GM19397 (cell line): ENCODE data around the gene PDGFD.

Experiments used
- ATAC-seq: cut with Tn5 transposase; IDR thresholded peaks from one replicate; pipeline ENCODE4 v1.9.1; 2021; ENCODE audit warnings: mild to moderate bottlenecking, moderate library complexity; ENCODE audit not compliant: unreplicated experiment

The PDGFD gene

DNA sequence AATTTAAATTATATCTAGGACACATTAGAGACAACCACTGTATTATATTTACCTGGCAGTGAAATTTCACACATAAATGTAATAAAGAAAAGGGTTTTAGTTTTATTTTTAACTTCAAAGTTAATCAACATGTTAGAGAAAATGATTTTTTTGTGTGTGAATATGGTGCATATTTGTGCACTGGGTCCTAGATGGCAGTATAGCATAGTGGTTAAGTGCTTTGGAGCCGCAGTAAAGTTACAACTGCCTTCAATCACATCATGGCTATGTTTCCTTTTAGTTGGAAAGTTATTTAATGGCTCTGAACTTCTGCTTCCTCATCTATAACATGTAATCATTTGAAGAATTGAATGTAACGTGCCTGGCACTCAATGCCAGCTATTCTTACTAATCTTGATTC lies 236.4 kb downstream of the PDGFD start:
- ATAC-seq: no peak

DNA sequence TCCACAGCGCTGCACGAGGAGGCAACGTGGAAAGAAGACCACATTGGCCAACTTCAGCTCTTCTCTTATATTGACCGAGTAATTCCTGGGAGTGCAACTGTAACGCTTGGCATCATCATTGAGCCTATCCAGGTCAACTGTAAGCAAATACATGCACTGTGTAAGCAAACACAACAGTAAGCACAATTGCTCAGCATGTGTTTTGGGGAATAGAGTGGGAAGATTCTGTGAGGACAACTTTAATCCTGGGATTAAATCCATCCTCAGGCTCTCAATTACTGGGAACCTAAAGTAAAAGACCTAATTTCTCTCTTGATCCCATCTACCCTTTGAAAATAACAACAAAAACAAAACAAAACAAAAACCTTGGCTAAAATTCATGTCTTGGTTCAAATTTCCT lies 237.0 kb downstream of the PDGFD start:
- ATAC-seq: no peak

DNA sequence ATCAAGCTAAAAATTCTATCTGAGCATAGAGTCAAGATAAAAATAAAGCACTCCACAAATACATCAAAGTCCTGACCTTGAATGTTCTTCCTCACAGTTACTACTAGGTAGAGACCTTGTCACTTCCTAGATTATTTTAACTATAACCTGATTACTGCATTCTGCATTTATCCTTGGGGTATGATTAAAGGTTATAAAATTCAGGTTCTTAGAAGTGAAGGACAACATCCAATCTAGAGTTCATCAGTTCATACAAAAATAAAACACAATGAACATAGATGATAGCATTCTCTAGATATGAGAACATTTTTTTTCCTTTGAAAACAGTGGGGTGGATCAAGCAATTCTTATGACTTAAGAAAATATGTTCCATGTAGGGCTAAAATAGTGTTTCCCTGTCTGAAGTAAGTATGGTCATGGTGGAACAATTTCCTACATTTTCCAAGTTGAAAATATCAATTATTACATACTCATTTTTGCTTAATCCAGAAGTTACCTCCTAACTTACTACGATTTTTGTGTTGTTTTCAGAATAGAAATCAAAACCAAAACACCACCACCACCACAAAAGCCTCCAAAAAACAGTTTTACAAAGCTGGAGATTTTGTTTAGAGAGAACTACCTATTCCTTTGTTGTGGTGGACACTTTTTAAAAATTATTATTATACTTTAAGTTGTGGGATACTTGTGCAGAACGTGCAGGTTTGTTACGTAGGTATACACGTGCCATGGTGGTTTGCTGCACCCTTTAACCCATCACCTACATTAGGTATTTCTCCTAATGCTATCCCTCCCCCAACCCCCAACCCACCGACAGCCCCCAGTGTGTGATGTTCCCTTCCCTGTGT lies 239.6 kb downstream of the PDGFD start:
- no peak for ATAC-seq

DNA sequence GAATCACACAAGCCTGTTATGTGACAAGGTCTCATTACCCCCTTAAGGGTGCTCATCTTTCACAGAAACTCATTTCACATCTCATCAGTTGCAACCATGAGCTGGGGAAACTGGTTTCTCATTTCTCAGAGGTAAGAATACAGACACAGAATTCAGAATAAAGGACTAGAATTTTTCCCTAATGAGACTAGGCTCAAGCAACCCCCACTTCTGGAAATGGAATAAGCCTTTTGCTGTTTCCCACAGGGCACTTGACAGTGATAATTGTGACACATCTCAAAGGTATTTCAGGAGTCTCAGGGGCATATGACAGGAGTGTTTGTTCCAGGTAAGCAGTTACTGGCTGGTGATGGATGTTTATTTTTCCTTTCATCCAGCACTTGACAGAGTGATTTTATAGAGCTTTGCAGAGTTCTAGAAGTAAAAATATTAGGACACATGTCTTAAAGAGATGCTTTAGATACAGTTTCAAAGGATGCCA lies 240.5 kb downstream of the PDGFD start:
- no peak for ATAC-seq

DNA sequence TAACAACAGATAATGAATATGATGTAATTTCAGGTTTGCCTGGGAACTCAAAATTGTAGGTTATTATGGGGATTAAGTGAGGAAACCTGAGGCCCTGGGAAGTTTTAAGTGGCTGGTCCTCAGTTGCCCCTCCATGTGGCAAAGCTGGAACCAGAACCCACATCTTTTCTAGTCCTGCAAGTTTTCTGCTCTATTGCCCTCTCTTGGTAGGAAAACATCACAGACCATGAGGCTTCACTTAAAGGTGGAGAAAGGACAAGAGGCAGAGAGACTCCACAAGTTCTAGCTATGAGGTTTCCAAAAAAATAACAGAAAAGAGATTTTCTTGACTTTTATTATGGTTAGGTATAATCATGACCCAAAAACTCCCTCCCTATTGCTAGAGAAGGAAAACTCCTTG lies 243.0 kb downstream of the PDGFD start:
- no peak for ATAC-seq

DNA sequence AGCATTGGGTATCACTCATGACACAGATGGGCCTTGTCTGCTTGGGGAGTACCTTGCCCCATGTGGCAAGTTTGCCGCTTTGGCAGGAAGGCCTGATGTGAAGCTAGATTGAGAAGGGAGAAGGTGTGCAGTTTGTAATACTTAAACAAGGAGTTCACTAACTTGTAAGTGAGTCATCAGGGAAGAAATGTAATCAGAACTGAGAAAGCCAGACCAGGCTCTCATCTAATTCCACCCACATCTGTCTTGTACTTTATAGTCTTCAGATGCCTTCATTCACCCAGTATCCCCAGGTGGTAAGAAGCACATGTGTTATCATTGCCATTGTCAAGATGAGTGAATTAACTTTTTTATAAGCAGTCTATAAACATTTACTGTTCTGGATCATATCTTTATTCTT lies 243.5 kb downstream of the PDGFD start:
- ATAC-seq: no peak

DNA sequence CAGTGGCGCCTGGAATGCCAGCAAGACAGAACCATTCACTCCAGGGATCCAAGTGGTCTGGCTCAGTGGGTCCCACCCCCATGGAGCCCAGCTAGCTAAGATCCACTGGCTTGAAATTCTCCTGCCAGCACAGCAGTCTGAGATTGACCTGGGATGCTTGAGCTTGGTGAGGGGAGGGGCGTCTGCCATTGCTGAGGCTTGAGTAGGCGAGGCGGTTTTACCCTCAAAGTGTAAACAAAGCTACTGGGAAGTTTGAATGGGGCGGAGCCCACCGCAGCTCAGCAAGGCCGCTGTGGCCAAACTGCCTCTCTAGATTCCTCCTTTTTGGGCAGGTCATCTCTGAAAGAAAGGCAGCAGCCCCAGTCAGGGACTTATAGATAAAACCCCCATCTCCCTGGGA lies 253.2 kb downstream of the PDGFD start:
- no peak for ATAC-seq

DNA sequence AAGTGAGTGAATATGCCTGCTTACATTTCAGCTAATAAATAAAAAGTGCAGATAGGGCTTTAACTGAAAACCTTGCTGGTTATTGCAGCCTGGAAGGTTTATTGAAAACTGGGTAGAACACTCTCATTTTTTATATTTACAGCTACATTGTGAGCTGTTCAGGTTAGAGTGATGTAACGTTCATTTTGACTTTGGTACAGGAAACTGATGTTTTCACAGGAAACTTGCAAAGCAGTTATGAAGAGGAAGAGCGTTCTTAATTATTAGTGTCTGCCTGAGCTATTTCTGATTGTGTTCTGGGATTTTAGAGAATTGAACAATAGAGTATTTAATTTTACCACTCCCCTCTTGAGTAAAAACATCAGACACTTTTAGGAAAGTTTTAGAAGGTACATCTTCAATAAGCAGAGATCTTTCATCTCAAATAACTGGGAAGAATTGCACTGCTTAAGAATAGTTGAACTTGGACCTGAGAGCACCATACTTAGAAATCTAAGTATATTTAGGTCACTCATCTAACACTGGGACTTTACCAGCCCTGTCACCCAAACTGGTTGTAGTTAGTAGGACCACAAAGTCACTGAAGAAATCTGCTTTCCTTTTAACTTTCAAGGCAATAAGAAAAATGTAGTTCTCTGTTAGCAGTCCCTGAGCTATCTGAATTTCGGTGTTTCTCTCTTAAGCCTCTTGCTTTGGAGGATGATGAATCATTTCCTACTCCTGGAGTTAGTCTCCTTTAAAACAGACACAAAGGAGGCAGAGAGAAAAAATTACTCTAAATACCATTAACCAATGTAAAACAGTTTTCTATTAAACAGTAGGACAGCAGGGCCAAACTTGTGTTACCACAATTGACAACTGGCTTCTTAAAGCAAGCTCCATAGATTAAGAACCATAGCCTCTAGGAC lies 256.1 kb downstream of the PDGFD start:
- no peak for ATAC-seq

DNA sequence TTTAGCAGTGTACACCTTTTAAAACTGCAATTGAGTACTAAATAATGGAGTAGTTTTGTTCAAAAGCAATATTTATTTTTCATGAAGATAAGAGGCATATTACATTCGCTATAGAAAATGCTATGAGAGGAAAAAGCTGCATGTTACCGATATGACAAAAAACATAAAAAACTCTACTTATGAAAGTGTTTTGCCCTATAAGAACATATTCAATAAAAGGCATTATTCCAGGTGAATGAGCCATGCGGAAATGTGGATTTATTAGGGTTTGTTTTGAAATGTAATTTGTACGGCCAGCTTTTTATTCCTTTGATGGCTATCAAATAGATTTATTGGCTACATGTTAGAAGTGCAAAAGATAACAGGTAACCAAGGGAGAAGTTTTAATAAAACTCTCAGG lies 256.8 kb downstream of the PDGFD start:
- ATAC-seq: no peak

DNA sequence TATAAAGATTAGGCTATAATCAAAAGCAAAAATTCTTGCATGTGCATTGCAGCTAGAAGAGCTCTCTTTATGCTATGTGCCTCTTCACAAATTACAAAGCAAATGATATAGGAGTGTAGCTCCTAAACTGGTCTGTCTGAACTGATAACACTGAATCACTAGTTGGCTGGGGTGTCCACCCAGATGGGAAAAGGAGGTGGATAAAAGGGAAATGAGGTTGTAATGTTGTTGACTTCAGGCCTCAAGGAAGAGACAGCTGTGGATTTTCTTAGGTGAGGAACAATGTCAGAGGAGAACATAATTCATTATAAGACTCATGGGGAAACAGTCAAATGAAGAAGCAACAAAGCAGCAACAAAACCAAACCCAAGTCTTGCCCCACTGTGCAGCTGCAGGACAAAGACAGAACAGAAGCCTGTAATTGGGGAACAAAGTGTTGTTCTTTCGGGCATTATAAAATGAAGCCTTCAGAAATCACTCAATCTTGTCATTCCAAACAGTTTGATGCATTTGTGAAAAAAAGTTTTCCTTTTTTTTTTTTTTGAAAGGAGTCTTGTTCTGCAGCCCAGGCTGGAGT lies 257.6 kb downstream of the PDGFD start:
- ATAC-seq: no peak

DNA sequence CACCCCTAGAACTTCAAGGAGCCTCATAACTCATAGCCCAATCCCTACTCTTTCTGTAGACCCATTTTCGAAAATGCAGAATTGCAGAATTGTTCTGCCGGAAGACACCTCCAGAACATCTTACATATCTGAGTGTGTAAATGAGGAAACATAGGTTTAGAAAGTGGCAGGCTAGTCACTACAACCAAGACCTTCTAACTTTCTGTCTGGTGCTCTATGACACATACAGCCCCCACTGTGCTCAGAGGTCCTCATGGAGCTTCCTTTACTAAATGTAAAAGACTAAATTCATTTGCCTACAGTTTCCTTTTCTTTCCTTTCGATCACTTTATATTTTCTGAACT lies 259.7 kb downstream of the PDGFD start:
- ATAC-seq: peak; percentile 82

DNA sequence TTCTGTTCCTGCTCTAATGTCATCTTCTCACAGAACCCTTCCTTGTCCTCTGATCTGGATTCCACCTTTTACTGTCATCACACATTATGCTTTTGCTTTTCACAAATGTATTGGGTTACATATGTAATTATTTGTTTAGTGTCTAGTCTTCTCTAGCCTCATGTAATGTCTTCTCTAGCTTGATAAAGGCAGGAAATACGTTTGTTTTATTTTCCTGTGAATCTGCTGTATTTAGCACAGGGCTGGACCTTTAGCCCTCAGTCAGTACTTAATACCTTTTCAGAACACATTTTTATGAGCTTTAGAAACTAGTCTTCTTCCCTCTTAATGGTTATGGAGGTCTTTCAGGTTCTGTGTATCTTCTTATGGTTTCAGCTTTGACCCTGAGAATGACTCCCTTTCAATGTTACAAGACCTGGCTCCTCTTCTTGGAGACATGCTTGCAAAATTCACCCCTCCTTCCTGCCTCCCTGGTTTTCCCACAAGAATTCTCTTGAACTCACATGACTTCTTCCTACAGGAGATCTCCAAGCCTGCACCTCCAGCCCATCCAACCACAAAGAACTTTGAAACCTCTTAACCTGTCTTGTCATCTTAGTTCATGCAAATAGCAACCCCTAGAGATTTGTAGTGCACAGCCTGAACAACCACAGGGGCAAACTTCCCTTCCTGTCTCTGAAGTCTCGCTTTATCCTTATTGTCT lies 260.2 kb downstream of the PDGFD start:
- ATAC-seq: peak; percentile 85

DNA sequence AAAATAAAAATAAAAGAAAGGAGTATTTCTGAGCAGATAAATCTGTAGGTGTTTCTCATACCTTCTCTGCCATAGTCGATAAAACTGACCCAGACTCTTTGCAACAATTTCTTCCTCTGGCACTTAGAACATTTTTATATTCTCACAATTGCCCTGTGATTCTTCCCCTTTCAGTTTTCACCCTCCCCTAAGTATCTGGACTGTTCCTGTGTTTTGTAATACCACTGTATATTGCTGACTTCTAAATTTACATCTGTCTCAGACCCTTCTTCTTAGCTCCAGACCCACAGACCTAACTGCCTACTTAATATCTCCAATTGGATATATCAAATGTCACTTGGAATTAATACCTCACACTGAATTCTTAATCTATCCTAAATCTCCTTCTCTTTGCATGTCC lies 261.0 kb downstream of the PDGFD start:
- no peak for ATAC-seq

DNA sequence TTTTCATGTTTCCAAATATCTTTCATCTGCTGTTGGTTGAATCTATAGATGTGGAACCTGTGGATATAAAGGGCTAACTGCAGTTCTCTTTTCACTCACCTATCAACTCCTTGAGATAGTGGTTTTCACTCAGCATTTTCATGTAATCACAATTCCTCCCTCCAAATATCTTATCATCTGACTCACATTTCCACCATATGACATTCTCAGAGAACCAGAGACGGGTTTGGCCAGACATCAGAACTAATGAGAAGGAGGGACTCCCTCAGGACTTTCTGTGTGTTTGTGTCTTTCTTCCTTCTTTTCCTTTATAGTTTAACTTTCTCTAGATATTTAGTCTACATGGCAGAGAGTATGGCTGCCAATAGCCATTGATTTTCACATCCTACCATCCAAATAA lies 262.3 kb downstream of the PDGFD start:
- no peak for ATAC-seq

DNA sequence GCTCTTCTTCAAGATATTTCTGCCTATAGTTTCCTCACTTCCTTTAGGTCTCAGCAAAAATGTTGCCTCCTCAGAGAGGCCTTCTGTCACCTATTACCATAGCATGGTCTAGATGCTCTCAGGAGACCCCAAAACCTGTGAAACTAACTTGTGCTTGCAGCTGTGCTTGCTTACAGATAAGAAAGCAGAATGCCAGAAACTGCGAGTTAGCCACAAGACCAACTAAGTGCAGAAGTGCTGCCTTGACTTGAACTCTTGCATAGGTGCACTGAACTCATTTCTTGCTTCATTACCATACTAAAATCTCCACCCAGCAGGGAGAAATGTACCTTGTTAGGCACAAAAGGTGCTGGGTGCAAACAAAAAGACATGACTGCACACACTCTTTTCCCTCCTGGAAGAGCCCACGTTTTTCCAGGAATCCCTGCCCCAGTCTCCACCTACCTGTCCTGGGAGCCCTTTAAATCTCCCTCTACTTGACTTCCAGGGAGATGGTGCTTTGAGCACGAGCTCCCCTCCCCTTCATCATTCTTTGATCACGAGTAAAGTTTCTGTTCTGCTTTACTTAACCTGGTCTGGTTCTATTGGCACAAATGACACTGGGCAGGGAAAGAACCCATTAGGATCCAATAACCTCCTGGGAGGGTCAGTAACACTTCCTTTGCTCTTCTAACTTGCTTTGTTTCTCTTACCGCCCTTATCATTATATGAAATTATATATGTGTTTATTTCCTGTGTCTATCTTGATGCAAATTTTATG lies 265.2 kb downstream of the PDGFD start:
- ATAC-seq: peak; percentile 73

DNA sequence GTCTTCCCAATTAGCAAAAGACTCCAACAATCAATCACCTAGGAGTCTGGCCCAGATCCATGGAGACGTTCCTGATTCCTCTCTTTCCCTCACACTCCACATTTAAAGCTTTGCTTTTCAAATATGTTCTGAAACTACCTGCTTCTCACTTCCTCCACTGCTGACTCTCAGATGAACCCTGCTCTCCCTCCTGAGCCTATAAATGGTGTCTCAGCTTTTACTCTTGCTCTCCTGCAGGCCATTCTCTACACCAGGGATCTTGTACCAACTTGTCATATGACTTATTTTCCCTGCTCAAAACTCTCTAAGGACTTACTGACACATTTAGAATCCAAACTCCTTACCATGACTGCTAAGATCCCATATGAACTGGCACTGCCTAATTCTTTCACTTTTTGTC lies 265.9 kb downstream of the PDGFD start:
- peak; percentile 55 for ATAC-seq

DNA sequence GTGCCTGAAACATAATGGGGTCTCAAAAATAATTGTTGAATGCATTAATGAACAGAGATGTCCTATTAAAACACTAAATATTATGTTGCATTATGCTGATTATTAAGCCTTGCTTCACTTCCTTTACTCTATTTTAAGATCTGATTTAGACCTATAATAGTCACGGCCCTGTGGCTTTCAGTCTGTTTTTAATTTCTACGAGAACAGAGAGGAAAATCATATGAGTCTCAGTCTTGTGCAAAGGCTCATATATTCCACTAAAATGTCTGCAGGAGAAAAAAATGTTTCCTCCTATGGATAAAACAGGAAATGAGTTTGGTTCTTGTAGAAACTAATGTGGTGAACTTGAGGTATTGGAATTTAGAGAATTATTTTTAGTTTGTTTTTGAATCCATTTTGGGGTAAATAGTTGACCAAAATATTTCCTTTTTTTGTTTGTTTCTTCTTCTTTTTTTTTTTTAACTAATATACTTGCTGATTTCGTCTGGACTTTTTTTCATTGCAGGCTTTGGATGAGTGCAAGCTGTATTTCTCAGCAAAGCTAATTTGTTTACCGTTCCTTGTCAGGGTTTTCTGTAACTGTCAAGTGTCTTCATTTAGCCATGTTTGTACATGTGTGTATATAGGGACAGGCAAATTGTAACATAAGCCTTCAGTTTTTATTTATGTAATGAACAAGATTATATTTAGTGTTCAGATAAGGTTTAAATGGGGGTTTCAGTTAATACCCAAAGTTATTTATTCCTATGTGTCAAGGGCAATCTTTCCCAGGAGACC lies 266.6 kb downstream of the PDGFD start:
- no peak for ATAC-seq

DNA sequence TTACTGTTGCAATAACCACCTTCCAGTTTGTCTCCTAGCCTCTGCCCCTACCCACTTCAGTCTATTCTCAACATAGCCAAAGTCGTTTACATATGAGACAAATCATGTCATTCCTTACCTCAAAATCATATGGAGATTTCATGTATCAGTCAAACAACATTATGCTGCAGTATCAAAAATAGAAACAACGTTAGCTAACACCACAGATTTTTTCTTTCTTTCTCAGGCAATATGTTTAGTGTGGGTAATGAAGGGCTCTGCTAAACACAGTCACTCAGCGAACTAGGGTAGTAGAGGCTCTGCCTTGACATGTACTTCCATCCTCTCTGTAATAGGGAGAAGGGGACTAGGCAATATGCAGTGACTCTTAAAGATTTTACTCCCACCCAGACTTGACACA lies 268.8 kb downstream of the PDGFD start:
- ATAC-seq: no peak

DNA sequence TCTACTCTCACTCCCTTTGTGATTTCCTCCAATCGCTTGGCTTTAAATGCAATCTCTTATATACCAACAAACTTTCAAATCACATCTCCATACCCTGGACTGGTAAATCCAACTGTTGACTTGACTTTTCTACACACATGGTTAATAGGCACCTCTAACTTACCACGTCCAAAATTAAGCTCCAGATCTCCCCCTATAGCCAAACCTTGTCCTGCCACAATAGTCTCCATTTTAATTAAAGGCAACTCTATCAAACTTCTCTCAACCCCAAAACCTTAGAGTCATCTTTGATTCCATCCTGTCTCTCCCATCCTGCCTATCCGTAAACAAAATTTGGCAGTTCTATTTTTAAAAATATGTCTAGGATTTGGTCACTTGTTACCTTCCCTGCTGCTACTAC lies 269.3 kb downstream of the PDGFD start:
- no peak for ATAC-seq

DNA sequence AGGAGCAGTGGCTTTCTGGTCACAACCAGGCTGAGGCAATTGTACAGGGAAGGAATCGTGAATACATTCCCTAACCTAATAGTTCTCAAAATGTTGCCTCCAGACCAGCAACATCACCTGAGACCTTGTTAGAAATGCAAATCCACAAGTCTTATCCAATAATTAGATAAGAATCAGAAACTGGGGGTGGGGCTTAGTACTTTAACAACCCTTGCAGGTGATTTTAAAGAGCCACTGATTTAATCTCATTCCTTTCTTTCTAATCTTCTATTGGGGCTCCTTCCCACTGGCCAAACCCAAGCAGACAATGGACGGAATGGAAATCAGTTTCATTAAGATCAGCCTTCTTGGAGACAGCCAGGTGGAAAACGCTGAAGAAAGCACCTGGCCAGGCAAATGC lies 269.9 kb downstream of the PDGFD start:
- ATAC-seq: no peak
